CD4-positive, alpha-beta T cell treated with Interleukin-12 subunit alpha and Interleukin-12 subunit beta, for 1 hour (primary cell): ENCODE measurements around the gene RAD9A.

ENCODE experiments used
- DNase-seq: peaks from one replicate; pipeline ENCODE4 v3.0.0-alpha.2; 2020

Gene RAD9A

GRCh38 chr11:67442504-67443404 lies 51.0 kb downstream of the RAD9A start:
- DNase-seq = no peak

GRCh38 chr11:67445515-67445914 lies 53.7 kb downstream of the RAD9A start:
- DNase-seq = no peak
